AG20443 (cell line): ENCODE data around the gene ADAMTS12.
"Not testable (repeated sequence)": the region's sequence is repeated elsewhere in the genome, so short reads cannot be mapped to it uniquely, and the experiment has no call there.

Experiments used
- DNase-seq: peaks from one replicate; pipeline ENCODE4 v3.0.0; 2012; ENCODE audit warnings: low spot score, mixed read lengths

ADAMTS12 gene

DNA sequence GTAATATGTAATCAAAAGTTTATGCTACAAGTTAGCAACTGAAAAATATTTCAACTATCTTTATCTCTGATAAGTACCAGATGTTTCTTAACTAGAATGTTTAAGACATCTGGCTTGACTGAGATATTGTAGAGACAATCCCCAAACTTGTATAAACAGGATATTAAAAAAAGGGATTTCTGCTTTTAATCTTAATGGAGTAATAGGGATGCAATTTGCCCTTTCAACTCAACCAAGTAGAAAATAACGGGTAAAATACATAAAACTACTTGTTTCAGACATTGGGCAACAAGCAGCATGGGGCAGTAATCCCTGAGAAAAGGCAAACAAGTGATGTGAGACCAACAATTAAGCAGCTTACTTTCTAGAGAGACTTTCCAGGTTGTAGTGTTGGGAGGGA lies 9.4 kb upstream of the ADAMTS12 start:
- no peak for DNase-seq

DNA sequence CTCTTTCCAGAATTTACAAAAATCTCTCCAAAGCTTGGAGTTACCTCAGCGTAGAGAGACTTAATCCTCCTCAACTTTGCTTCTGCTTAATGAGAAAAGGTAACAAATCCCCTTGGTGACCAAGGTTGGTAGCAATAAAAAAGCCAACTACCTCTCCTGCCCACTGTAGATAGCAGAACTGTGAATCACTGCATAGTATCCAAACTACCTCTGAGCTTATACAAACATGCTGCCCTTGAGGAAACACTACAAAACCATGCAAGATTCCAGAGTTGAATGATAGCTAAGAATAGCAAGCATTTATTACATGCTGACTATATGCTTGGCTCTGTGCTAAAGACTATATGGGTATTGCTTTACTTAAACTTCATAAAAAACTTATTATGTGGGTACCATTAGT lies 2.8 kb upstream of the ADAMTS12 start:
- DNase-seq = no peak

DNA sequence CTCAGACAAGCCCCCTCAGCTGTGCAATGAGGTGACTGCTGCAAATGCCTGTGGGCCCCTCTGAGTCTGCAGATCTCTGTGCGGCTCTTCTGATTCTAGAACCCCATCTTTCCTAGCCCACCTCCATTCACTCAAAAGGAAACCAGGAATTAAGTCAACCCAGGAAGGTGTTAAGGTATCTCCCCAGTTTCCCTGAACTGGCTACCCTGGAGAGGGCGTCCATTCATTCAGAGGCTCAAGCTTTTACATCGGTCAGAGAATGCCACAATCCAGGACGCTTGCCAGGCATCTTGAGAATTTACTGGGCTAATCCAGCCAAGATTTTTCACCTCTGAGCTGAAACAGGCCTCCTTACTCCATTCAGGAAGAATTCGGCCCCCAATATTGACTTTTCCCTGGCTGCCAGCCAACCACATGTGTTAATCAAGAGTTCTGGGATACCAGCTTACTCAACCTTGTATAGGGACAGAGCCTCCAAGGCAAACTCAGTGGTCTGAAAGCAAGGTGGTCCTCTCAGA lies 889 bp upstream of the ADAMTS12 start:
- DNase-seq = peak; percentile 82

DNA sequence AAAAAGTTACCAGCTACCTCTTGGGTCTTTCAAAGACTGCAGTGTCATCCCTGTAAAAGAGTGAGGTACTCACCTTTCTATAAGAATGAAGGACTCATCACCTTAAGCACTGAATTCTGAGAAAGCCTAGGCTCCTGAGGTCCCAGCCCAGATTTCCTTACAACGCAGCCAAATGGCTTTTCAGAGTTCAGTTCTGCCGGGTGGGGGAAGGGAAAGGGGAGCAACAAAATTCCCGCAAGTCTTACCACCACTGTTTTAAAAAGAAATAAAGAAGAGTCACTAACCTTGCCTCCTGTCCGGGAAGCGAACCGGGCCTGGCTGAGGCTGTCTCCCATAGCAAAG lies 373 bp downstream of the ADAMTS12 start:
- DNase-seq = no peak

DNA sequence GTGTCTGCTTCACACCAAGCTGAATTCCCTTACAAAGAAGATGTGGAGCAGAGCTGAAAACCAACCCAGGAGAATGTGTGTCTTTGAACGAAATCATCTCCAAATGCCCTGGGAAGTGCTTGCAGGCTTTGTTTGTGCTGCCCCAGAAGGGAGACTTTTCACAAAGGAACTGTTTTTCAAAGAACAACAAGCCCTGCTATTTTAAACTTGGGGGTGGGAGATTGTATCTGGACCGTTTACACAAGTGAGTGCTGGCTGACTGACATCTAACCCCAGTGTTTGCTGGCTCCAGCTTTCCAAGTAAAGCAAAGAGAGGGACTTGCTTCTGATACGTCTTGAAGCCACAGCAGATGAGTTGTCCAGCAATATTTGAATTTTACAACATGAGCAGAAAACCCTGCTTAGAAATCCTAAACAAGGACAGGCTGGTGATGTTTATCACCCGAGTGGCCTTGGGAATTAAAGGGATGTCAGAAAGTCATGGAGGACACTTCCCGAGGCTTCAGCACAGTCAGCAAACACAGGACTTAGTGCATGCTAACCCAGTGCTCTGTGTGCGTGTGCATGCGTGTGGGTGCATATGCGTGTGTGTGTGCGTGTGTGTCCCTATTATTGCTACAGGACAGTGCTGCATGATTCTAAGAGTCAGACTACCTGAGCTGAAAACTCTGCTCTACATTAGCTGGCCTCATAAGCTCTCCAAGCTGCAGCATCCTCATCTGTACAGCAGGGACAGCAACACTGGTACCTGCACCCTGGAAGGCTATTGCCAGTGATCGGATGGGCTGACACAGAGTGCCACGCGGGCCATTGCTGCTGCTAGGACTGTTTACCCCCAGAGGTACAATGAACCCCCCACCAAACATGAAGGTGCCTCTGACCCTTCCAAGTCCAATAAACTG lies 1.4 kb downstream of the ADAMTS12 start:
- no peak for DNase-seq

DNA sequence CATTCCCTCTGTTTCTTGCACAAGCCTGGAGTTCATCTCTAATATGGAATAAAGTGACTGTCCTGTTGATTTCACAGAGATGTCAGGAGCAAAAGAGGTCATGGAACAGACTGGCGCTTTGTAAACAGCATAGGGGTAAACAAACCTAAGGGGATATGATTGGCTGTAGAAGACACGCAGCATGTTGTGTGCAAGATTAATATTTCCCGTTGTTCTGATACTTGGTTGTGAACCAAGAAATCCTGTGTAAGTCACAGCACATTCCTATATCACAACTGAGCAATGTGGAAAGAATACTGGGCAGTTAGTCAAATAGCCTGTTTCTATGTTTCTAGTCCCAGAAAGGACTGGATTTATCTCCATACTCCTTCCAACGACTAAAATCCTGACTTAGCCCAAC lies 3.2 kb downstream of the ADAMTS12 start:
- DNase-seq = no peak

DNA sequence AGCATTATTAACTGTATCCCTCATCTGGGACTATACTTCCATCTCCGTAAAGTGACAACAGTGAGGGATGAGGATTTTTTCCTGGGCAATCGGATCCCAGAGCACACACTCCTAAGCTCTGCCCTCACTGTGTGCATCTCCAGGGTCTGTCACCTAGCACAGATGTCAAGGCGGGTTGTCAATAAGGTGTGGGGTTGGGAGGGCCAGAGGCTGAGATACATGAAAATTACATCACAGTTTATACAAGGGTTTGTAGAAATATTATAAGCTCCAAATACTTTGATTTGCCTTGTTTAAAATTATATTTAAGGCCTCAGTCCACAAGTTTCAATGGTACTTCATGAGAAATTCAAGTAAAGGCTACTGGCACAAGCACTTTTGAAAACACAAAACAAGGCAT lies 4.5 kb downstream of the ADAMTS12 start:
- no peak for DNase-seq

DNA sequence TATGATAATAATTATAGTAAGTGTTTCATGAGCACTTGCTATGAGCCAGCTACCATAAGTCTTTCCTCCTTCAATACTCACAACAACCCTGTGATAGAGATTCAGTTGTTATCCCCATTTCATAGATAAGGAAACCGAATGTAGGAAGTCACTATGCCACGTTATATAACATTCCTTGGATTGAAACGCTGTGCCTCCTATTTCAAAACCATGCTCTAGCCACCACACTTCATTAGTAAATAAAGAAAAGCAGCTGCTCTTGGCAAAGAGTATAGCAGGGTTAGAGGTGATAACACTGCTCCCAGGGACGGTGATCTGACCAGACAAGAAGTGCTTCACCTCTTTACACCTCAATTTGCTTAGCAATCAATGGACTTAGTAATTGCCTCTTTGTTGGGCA lies 5.5 kb downstream of the ADAMTS12 start:
- DNase-seq = no peak

DNA sequence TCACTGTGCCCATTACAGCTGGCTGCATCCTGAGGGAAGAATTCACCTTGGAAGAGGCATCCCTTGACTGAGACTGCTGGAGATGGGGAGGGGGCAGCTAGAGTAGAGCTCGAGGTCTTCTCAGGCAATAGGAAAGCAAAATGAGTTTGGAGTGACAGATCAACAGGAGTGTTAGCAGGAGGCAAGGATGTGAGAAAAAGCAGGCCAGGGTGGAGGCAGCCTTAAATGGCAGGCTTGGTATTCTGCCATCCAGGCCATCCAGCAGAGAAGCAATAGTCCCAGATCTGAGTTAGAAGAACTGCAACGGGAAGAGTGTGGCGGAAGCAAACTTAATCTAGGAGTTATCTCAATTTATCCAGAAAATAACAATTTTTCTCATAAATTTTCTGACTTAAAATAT lies 6.1 kb downstream of the ADAMTS12 start:
- no peak for DNase-seq

DNA sequence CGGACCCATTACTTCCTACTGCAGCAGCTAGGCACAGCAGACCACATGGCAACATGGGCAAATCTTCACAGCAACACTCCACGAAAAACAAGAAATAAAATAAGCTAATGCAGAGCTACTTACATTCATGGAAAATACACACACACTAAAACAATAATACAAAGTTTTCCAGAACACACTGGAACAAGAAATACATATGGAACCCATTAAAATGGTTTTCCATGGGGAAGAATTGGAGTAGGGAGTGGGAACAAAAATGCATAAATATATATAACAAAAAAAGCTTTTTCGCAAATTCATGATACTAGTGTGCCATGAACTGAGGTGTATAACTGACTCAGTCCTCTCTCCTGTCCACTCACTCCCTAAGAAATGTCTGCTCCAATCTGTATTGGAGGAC lies 8.3 kb downstream of the ADAMTS12 start:
- DNase-seq = no peak

DNA sequence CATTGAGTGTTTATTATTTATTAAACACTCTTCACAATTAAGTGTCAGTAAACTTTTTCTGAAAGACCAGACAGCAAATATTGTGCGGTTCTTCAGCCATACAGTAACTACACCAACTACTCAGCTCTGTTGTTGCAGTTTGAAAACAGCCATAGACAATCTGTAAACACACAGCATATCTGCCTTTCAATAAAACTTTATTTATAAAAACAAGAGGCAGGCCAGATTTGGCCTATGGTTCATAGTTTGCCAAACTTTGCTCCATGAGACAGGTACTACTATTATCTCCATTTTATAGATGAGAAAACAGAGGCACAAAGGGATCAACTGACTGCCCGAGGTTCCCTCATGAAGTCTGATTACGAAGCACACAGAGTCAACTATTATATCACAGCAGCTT lies 11.5 kb downstream of the ADAMTS12 start:
- no peak for DNase-seq

DNA sequence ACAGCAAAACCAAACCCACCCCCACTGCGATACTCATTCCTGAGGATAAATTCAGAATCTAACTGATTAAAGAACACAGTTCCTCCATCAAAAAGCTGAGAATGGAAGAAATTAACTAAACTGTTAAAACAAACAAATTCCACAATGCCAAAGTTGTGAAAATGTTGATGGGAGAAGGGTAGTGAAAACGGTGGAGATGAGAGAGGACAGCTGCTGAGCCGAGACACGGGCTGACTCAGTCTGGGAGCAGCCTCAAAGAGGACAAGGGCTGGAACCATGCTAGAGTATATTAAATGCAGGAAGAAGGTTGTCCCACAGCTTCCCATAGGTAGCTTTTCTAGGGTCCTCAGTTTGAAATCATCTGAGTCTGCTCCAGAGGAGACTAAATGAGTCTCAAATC lies 14.3 kb downstream of the ADAMTS12 start:
- DNase-seq = no peak

DNA sequence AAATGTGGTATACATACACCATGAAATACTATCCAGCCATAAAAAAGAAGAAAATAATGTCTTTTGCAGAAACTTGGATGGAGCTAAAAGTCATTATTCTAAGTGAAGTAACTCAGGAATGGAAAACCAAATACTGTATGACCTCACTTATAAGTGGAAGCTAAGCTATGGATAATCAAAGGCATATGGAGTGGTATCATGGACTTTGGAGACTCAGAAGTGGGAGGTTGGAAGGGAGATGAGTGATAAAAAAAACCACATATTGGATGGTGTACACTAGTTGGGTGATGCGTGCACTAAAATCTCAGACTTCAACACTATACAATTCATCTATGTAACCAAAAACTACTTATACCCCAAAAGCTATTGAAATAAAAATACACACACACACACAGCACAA lies 24.5 kb downstream of the ADAMTS12 start:
- DNase-seq = no peak

DNA sequence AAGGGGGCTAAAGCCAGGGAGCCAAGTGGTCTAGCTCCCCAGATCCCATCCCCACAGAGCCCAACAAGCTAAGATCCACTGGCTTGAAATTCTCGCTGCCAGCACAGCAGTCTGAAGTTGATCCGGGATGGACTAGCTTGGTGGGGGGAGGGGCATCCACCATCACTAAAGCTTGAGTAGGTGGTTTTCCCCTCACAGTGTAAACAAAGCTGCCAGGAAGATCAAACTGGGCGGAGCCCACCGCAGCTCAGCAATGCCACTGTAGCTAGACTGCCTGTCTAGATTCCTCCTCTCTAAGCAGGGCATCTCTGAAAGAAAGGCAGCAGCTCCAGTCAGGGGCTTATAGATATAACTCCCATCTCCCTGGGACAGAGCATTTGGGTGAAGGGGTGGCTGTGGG lies 32.6 kb downstream of the ADAMTS12 start:
- DNase-seq = not testable (repeated sequence)

DNA sequence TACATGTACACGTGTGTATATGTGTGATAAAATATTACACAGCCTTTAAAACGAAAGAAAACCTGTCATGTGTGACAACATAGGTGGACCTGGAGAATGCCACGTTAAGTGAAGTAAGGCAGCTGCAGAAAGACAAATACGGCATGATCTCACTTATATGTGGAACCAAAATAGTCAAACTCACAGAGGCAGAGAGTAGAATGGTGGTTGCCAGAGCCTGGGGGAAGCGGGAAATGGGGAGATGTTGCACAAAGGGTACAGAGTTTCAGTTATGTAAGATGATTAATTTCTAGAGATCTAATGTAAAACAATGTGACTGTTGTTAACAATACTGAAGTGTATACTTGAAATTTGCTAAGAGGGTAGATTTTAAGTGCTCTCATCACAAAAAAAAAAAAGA lies 34.8 kb downstream of the ADAMTS12 start:
- DNase-seq = no peak

DNA sequence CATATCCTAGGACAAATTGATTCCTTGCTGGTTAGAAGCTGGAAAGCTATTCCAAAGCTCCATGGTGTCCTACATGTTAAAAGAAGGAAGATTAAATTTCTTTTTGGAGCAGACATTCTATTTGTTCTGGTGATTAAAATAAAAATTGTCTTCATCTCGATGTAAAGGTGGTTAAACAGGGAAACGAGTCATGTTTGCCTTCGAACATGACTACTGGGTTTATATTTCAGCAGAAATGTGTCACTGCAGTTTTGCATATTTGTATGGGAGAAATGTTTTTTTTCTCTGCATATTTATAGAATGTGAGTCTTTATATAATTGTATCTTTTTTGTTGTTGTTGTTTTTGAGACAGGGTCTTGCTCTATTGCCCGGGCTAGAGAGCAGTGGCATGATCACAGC lies 36.4 kb downstream of the ADAMTS12 start:
- DNase-seq = no peak

DNA sequence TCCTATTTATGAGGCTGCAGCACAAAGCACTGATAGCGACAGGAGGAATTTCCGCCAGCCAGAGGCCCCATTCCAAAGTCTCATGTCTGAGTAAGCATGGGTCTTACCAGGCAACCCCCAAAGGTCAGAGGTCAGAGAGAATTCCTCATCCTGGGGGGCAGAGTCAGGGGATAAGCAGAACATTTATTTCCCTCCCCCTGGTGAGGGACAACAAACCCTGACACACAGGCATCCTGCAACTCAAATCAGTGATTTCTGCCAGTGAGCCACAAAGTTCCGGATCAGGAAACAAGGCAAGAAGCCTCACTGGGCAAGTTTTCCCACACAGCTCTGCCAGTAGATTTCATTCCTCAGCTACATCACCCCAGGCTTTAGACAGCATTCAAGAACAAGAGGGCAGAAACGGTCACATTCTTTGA lies 37.0 kb downstream of the ADAMTS12 start:
- peak; percentile 47 for DNase-seq

DNA sequence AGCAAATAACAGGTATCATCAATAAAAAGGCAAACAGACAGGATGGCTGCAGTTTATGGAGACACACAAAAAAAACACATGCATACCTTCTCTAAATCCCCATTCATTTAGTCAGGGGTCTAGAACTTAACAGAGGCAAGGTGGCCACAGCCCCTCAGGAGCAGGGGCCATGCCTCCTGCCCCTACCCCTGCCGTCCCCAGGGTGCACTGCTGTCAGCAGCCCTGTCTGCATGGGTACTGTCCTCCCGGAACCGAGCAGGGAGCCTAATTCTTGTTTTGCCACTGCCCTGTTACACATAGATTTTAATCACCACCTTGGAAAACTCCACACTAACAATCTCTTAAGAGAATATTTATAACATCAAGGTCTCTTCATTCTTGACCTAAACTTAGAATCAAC lies 39.0 kb downstream of the ADAMTS12 start:
- DNase-seq = no peak

DNA sequence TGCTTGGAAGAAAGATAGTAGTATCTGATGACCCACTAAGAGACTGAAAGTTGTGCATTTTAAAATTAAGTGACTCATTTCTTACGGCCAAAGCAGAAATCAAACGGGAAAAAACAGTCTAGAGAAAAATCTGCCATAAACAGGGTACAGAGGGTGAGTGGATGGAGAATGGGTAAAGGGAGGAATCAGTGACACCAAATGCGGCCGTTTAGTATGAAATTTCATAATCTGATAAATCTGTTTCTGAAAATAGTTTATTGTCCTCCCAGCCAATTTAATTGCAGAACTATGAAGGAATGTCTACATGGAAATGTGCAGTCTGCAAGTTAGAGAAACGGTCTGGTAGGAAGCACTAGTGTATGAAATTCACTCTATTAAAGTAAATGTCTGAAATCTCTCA lies 39.5 kb downstream of the ADAMTS12 start:
- DNase-seq = peak; percentile 52

DNA sequence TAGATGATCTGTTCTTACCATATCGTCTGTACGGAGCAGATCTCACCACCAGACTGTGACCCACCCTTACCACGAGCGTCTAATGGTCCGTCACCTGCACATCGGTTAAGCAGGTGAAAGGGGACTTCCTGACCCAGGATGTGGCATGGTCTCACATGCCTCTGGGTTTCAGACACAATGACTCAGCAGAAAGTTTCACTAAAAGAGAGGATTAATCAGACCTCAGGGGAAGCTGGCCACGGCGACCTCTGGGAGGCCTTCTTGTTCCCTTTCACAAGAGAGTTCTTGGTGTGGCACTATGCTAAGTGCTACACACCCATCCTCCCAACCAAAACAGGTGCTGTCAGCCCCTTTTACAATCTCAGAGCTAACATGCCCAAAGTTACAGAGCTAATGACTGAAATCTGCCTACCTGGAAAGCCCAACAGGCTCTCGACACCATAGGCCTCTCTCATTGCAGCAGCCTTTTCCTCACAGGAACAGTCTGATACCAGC lies 41.6 kb downstream of the ADAMTS12 start:
- DNase-seq = peak; percentile 33

DNA sequence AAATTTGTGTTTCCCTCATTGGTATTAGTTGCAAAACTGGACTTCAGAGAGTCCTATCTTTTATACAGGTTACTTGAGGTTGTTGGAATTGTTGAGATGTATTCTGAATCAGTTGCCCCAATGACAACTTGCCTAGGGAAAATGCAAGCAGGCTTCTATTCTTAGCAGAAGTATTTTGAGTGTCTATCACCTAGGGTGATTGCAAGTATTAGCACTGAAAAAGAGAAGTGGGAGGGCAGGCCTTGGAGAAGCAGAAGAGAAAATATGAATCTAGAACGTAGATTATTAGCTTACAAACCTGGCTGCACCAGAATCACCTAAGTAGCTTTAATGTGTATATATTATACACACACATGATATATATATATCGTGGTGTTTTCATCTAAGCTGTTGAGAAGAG lies 43.2 kb downstream of the ADAMTS12 start:
- DNase-seq = no peak

DNA sequence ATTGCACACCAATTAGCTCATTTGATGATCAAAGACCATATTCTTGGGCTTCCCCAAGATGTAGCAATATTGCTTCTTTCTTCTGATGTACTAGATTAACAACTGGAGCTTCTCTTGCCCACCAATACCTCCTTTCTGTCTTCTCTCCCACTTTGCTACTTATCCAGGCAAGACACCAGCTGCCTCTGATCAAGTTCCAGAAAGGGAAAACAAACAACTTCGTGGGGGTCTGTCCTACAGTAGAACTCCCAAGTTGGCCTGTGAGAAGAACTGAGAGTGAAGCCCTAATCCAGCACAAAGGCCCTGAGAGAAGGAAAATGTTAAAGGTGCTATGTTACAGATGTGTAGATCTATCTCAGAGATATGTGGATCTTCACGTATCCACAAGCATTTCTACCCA lies 44.9 kb downstream of the ADAMTS12 start:
- DNase-seq = no peak

DNA sequence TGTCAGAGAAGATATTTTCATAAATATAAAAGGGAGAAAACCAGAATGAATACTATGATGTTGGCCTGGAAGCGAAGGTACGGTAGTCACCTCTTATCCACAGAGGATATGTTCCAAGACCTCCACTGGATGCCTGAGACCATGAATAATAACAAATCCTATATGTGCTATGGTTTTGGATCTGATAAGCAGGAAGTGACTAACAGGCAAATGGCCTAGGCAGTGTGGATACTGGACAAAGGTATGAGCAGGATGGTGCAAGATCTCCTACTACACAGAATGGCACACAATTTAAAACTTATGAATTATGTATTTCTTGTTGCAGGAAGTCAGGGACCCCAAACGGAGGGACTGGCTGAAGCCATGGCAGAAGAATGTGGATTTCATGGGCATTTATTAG lies 48.2 kb downstream of the ADAMTS12 start:
- no peak for DNase-seq

DNA sequence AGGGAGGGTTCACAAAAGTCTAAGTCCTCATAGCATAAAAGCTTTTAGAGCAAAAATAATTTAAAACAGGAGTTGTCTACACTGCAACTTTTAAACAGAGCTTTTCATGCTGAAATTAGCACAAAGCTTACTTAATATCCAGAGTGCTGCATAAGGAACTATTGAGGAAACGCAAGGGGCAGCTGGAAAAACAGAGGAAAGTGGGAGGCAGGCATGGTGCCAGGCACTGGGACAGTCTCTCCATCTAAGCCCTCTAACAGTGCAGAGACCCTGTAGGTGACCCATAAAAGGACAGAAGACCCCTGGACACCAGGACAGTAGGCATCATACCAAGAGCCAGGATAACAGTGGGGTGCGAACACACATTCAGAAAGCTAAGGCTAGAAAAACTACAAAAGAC lies 49.3 kb downstream of the ADAMTS12 start:
- DNase-seq = no peak
